RWPE1 (cell line): Measurements from ENCODE around the gene SHROOM3.

Experiments
- CTCF ChIA-PET: fragments of 350-600 bp; sonication (Branson Sonifier 250); formaldehyde crosslinking; extraction: SDS; loops from one replicate; lab custom pipeline; 2021; lab: Yijun Ruan, JAX
- POLR2A ChIA-PET: fragments of 400-600 bp; formaldehyde crosslinking; extraction: SDS; loops from one replicate; lab custom pipeline; 2020; ENCODE audit warnings: antibody characterized with exemption; ENCODE audit not compliant: low non-redundant PET; lab: Yijun Ruan, JAX
- DNase-seq: peaks from one replicate; pipeline ENCODE4 v3.0.0; 2012; ENCODE audit warnings: low spot score
- H3K27ac ChIP-seq: fragments of 450-650 bp; 2 replicates; pipeline ENCODE4 v1.5.1; 2017
- TF ChIP-seq, protein P1 (sequence below): fragments of 450-650 bp; conservative IDR thresholded peaks from 2 replicates; pipeline ENCODE4 v1.5.1; 2017; ENCODE audit warnings: low read depth, mild to moderate bottlenecking

Gene SHROOM3

DNA sequence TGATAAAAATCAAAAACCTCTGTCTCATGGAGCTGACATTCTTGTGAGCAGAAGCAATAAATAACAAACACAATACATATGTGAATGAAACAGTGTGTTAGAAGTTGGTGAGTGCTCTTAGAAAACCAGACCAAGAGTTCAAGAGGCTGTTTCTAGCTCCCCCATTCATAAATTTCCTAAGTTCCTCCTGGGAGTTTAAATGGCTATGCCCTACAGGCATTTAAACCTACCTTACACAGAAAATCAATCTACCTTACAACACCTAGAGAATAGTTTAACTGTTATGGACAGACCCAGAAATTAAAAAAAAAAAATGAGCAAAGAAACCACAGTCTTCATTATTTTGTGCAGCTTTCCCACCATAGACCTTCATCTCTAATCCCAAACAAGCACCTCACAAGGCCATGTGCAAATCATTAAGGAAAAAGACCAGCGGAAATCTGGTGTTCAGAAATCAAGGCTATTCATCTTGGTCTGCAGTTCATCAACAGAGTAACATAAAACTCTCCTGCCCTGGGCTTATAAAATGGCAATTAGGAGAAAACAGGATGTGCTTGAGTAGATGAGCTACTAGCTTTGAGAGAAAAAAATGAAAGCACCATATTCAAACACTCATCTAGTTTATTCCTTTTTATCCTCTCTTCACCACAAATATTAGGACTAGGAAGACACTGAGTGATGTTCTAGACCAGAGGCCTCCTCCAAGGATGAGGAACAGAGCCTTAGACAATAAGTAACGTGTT, 147.2 kb downstream of the SHROOM3 start:
- CTCF ChIA-PET: no interaction called here
- H3K27ac ChIP-seq: no peak overlapping the region
- POLR2A ChIA-PET: no interaction called here
- DNase-seq: no peak
- TF ChIP-seq, protein P1, sequence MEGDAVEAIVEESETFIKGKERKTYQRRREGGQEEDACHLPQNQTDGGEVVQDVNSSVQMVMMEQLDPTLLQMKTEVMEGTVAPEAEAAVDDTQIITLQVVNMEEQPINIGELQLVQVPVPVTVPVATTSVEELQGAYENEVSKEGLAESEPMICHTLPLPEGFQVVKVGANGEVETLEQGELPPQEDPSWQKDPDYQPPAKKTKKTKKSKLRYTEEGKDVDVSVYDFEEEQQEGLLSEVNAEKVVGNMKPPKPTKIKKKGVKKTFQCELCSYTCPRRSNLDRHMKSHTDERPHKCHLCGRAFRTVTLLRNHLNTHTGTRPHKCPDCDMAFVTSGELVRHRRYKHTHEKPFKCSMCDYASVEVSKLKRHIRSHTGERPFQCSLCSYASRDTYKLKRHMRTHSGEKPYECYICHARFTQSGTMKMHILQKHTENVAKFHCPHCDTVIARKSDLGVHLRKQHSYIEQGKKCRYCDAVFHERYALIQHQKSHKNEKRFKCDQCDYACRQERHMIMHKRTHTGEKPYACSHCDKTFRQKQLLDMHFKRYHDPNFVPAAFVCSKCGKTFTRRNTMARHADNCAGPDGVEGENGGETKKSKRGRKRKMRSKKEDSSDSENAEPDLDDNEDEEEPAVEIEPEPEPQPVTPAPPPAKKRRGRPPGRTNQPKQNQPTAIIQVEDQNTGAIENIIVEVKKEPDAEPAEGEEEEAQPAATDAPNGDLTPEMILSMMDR: no peak

DNA sequence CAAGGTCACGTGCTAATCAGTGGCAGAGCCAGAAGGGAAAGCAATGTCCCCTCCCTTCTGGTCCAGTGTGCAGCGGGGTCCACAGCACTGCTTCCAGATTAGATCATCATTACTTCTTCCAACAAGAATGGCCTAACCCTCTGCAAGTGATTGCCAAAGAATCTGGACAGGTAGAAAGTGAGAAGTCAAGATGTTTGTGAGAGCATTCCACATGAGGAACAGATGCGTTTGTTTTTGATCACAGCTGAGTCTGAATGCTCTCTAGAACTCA, 147.7 kb downstream of the SHROOM3 start:
- ChIA-PET CTCF (no interaction called here), POLR2A (no interaction called here)
- no peak overlapping the region for H3K27ac ChIP-seq
- TF ChIP-seq, protein P1: no peak
- DNase-seq: no peak

DNA sequence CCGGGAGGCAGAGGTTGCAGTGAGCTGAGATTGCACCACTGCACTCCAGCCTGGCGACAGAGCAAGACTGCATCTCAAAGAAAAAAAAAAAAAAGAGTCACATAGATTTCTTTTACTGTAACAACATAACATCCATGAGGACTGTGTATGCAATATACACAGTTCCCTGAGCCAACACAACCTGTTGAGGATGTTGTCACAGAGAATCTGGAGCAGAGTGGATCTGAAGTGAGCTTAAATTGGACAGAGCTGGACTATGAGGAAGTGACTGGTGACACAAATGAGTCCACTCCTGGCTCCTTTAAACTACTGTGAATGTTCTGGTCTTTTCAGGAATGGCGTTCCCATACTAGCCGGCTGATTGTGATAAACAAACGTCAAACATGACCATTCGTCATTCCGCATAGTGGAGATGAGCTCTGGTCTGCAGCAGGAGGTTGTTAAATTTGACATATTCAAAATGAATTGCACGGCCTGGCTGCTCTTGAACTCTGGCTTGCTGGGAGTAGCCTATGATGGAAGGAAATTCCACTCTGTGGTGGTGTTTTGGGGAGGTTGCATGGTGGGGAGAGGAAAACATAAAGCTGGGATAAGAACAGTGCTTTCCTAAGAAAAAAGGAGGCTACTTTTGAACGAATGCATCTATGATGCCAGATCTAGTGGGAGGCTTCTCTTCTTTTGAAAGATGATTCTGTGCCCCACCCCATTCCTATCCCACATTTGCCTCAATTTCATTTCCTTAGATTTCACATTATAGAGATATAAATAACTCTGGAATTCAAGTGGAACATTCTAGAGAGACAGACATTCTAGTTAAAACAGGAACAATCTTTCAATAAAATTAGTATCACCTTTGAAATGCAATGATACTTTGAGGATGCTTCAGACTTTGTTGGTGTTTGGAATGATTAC, 149.5 kb downstream of the SHROOM3 start:
- no peak for DNase-seq
- TF ChIP-seq, protein P1: no peak
- CTCF ChIA-PET: no interaction called here
- H3K27ac ChIP-seq: no peak overlapping the region
- POLR2A ChIA-PET: no interaction called here

DNA sequence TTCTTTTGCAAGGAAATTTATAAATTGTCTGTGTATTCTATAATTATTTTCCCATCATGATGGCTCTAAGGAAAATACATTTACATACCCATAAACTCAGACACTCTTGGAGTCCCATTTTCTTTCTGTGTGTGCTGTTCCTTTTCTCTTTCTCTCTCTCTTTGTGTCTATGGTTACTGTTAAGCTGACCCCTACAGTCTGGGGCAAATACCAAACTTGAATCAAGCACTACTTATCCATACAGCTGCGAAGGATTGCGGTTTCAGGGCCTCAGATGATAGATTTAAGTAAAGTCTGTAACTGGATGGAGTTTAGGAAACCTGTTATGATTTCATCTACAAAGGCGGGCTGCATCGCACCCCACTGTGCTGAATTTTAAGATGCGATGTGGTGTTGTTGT, 150.2 kb downstream of the SHROOM3 start:
- TF ChIP-seq, protein P1: no peak

GRCh38 chr4:76585897-76586360, 150.9 kb downstream of the SHROOM3 start:
- ChIA-PET POLR2A (no interaction called here), CTCF (interaction anchor here (0.7 kb wide), 1 partner anchor 82 kb away, joined by 4 read pairs; no protein-coding TSS in a partner anchor)
- TF ChIP-seq, protein P1: no peak; the same call in 1 of the 2 replicates

More for the DNA sequence above, 150.2 kb downstream of the SHROOM3 start:
- CTCF ChIA-PET: interaction anchor here (0.7 kb wide), 1 partner anchor 81 kb away, joined by 4 read pairs; no protein-coding TSS in a partner anchor
- POLR2A ChIA-PET: no interaction called here
- H3K27ac ChIP-seq: no peak overlapping the region
- DNase-seq: no peak

GRCh38 chr4:76588274-76588673, 153.2 kb downstream of the SHROOM3 start:
- TF ChIP-seq, protein P1: no peak
- POLR2A ChIA-PET: no interaction called here
- DNase-seq: no peak
- CTCF ChIA-PET: no interaction called here
- H3K27ac ChIP-seq: no peak overlapping the region

More at GRCh38 chr4:76585897-76586360, 150.9 kb downstream of the SHROOM3 start:
- peak; percentile 20 for DNase-seq
- H3K27ac ChIP-seq: no peak overlapping the region
